Measurements from ENCODE around the gene MYLK.
A peak's percentile ranks its signal among the peaks of the same experiment; 100 is the strongest.

Gene MYLK

GRCh38 chr3:123642182-123642956, 241.8 kb downstream of the MYLK start:
- no peaks in the 10 kb centered on the region for H3K36me3 ChIP-seq (ENCODE audit: control insufficient read depth, insufficient read depth, low read length)
- WGBS (ENCODE audit: insufficient coverage, insufficient read length) = no CpG with 5 or more reads among the region's 3 CpGs
- H3K4me1 ChIP-seq (ENCODE audit: control insufficient read depth, insufficient read depth, low read length) = no peaks in the 10 kb centered on the region
- no peaks in the 10 kb centered on the region for H3K9me3 ChIP-seq (ENCODE audit: control insufficient read depth, insufficient read depth, low read length)
- H3K27me3 ChIP-seq (ENCODE audit: control insufficient read depth, insufficient read depth, low read length) = no peaks in the 10 kb centered on the region
- H3K4me3 ChIP-seq (ENCODE audit: low read length) = no peak overlapping the region
- peak; percentile 80 for DNase-seq (ENCODE audit: low read depth, low spot score)
- H3K27ac ChIP-seq (ENCODE audit: low read length) = no peak overlapping the region

- WGBS (ENCODE audit: insufficient coverage, insufficient read length) = no CpG with 5 or more reads among the region's 4 CpGs
- no peaks in the 10 kb centered on the region for H3K27me3 ChIP-seq (ENCODE audit: control insufficient read depth, insufficient read depth, low read length)
- H3K36me3 ChIP-seq (ENCODE audit: control insufficient read depth, insufficient read depth, low read length) = no peaks in the 10 kb centered on the region
- H3K4me3 ChIP-seq (ENCODE audit: low read length) = no peak overlapping the region
- H3K27ac ChIP-seq (ENCODE audit: low read length) = no peak overlapping the region
- no peaks in the 10 kb centered on the region for H3K9me3 ChIP-seq (ENCODE audit: control insufficient read depth, insufficient read depth, low read length)
- peaks cover 2% of the 10 kb centered on the region; the same call in 1 of the 2 replicates for H3K4me1 ChIP-seq (ENCODE audit: control insufficient read depth, insufficient read depth, low read length)
- DNase-seq (ENCODE audit: low read depth, low spot score) = no peak
Measured at GRCh38 chr3:123641505-123641904, 242.6 kb downstream of the MYLK start.

- H3K4me1 ChIP-seq (ENCODE audit: control insufficient read depth, insufficient read depth, low read length) = peaks cover 6% of the 10 kb centered on the region
- no peaks in the 10 kb centered on the region for H3K36me3 ChIP-seq (ENCODE audit: control insufficient read depth, insufficient read depth, low read length)
- no peaks in the 10 kb centered on the region for H3K27me3 ChIP-seq (ENCODE audit: control insufficient read depth, insufficient read depth, low read length)
- no CpG with 5 or more reads among the region's 4 CpGs for WGBS (ENCODE audit: insufficient coverage, insufficient read length)
- H3K4me3 ChIP-seq (ENCODE audit: low read length) = no peak overlapping the region
- no peaks in the 10 kb centered on the region for H3K9me3 ChIP-seq (ENCODE audit: control insufficient read depth, insufficient read depth, low read length)
- DNase-seq (ENCODE audit: low read depth, low spot score) = no peak
- H3K27ac ChIP-seq (ENCODE audit: low read length) = no peak overlapping the region
Measured at GRCh38 chr3:123640740-123641462, 243.2 kb downstream of the MYLK start.

- WGBS (ENCODE audit: insufficient coverage, insufficient read length) = no CpG with 5 or more reads among the region's 15 CpGs
- no peaks in the 10 kb centered on the region for H3K36me3 ChIP-seq (ENCODE audit: control insufficient read depth, insufficient read depth, low read length)
- no peaks in the 10 kb centered on the region for H3K27me3 ChIP-seq (ENCODE audit: control insufficient read depth, insufficient read depth, low read length)
- no peak overlapping the region for H3K27ac ChIP-seq (ENCODE audit: low read length)
- H3K4me3 ChIP-seq (ENCODE audit: low read length) = no peak overlapping the region
- peaks cover 6% of the 10 kb centered on the region for H3K4me1 ChIP-seq (ENCODE audit: control insufficient read depth, insufficient read depth, low read length)
- DNase-seq (ENCODE audit: low read depth, low spot score) = no peak
- H3K9me3 ChIP-seq (ENCODE audit: control insufficient read depth, insufficient read depth, low read length) = no peaks in the 10 kb centered on the region
Measured at GRCh38 chr3:123640311-123640710, 243.8 kb downstream of the MYLK start.

- no peak overlapping the region for H3K27ac ChIP-seq (ENCODE audit: low read length)
- no peak overlapping the region for H3K4me3 ChIP-seq (ENCODE audit: low read length)
- H3K9me3 ChIP-seq (ENCODE audit: control insufficient read depth, insufficient read depth, low read length) = no peaks in the 10 kb centered on the region
- WGBS (ENCODE audit: insufficient coverage, insufficient read length) = no CpG with 5 or more reads among the region's 14 CpGs
- H3K36me3 ChIP-seq (ENCODE audit: control insufficient read depth, insufficient read depth, low read length) = no peaks in the 10 kb centered on the region
- DNase-seq (ENCODE audit: low read depth, low spot score) = no peak
- H3K27me3 ChIP-seq (ENCODE audit: control insufficient read depth, insufficient read depth, low read length) = no peaks in the 10 kb centered on the region
- peaks cover 8% of the 10 kb centered on the region for H3K4me1 ChIP-seq (ENCODE audit: control insufficient read depth, insufficient read depth, low read length)
Measured at GRCh38 chr3:123638936-123639689, 245.0 kb downstream of the MYLK start.

GRCh38 chr3:123637841-123638240, 246.3 kb downstream of the MYLK start:
- Histone ChIP-seq H3K4me3 (ENCODE audit: low read length) (no peak overlapping the region), H3K9me3 (ENCODE audit: control insufficient read depth, insufficient read depth, low read length) (no peaks in the 10 kb centered on the region), H3K27ac (ENCODE audit: low read length) (no peak overlapping the region), H3K4me1 (ENCODE audit: control insufficient read depth, insufficient read depth, low read length) (peaks cover 8% of the 10 kb centered on the region), H3K36me3 (ENCODE audit: control insufficient read depth, insufficient read depth, low read length) (no peaks in the 10 kb centered on the region), H3K27me3 (ENCODE audit: control insufficient read depth, insufficient read depth, low read length) (no peaks in the 10 kb centered on the region)
- no peak for DNase-seq (ENCODE audit: low read depth, low spot score)
- no CpG with 5 or more reads among the region's 5 CpGs for WGBS (ENCODE audit: insufficient coverage, insufficient read length)

- no peaks in the 10 kb centered on the region for H3K36me3 ChIP-seq (ENCODE audit: control insufficient read depth, insufficient read depth, low read length)
- H3K27me3 ChIP-seq (ENCODE audit: control insufficient read depth, insufficient read depth, low read length) = no peaks in the 10 kb centered on the region
- no peak for DNase-seq (ENCODE audit: low read depth, low spot score)
- WGBS (ENCODE audit: insufficient coverage, insufficient read length) = no CpG with 5 or more reads among the region's 7 CpGs
- H3K4me3 ChIP-seq (ENCODE audit: low read length) = no peak overlapping the region
- no peak overlapping the region for H3K27ac ChIP-seq (ENCODE audit: low read length)
- H3K4me1 ChIP-seq (ENCODE audit: control insufficient read depth, insufficient read depth, low read length) = peaks cover 8% of the 10 kb centered on the region
- H3K9me3 ChIP-seq (ENCODE audit: control insufficient read depth, insufficient read depth, low read length) = no peaks in the 10 kb centered on the region
Measured at GRCh38 chr3:123637131-123637530, 247.0 kb downstream of the MYLK start.

- H3K27ac ChIP-seq (ENCODE audit: low read length) = no peak overlapping the region
- no peaks in the 10 kb centered on the region for H3K27me3 ChIP-seq (ENCODE audit: control insufficient read depth, insufficient read depth, low read length)
- peaks cover 8% of the 10 kb centered on the region for H3K4me1 ChIP-seq (ENCODE audit: control insufficient read depth, insufficient read depth, low read length)
- WGBS (ENCODE audit: insufficient coverage, insufficient read length) = no CpG with 5 or more reads among the region's 8 CpGs
- no peaks in the 10 kb centered on the region for H3K36me3 ChIP-seq (ENCODE audit: control insufficient read depth, insufficient read depth, low read length)
- H3K4me3 ChIP-seq (ENCODE audit: low read length) = no peak overlapping the region
- no peaks in the 10 kb centered on the region for H3K9me3 ChIP-seq (ENCODE audit: control insufficient read depth, insufficient read depth, low read length)
- no peak for DNase-seq (ENCODE audit: low read depth, low spot score)
Measured at GRCh38 chr3:123636431-123636841, 247.7 kb downstream of the MYLK start.

- H3K27ac ChIP-seq (ENCODE audit: low read length) = no peak overlapping the region
- H3K4me3 ChIP-seq (ENCODE audit: low read length) = no peak overlapping the region
- no peaks in the 10 kb centered on the region for H3K36me3 ChIP-seq (ENCODE audit: control insufficient read depth, insufficient read depth, low read length)
- H3K9me3 ChIP-seq (ENCODE audit: control insufficient read depth, insufficient read depth, low read length) = no peaks in the 10 kb centered on the region
- no peak for DNase-seq (ENCODE audit: low read depth, low spot score)
- no CpG with 5 or more reads among the region's 4 CpGs for WGBS (ENCODE audit: insufficient coverage, insufficient read length)
- peaks cover 8% of the 10 kb centered on the region for H3K4me1 ChIP-seq (ENCODE audit: control insufficient read depth, insufficient read depth, low read length)
- no peaks in the 10 kb centered on the region for H3K27me3 ChIP-seq (ENCODE audit: control insufficient read depth, insufficient read depth, low read length)
Measured at GRCh38 chr3:123635717-123636116, 248.4 kb downstream of the MYLK start.

- no peaks in the 10 kb centered on the region for H3K9me3 ChIP-seq (ENCODE audit: control insufficient read depth, insufficient read depth, low read length)
- H3K4me3 ChIP-seq (ENCODE audit: low read length) = no peak overlapping the region
- WGBS (ENCODE audit: insufficient coverage, insufficient read length) = no CpG with 5 or more reads among the region's 4 CpGs
- no peaks in the 10 kb centered on the region for H3K27me3 ChIP-seq (ENCODE audit: control insufficient read depth, insufficient read depth, low read length)
- H3K4me1 ChIP-seq (ENCODE audit: control insufficient read depth, insufficient read depth, low read length) = peaks cover 8% of the 10 kb centered on the region
- H3K36me3 ChIP-seq (ENCODE audit: control insufficient read depth, insufficient read depth, low read length) = no peaks in the 10 kb centered on the region
- no peak for DNase-seq (ENCODE audit: low read depth, low spot score)
- no peak overlapping the region for H3K27ac ChIP-seq (ENCODE audit: low read length)
Measured at GRCh38 chr3:123635217-123635616, 248.9 kb downstream of the MYLK start.

All from iPS DF 6.9 (cell line).